ENCODE measurements around the gene TM4SF20. TPM values are rescaled to one million over a fixed set of nuclear protein-coding genes. Genes with fewer than 3 reads are reported as not detected.
A peak's percentile ranks its signal among the peaks of the same experiment; 100 is the strongest.

TM4SF20 gene
- total RNA-seq, 1 donor from 2014 or later: not detected

GRCh38 chr2:227324642-227324994 lies 54.5 kb downstream of the TM4SF20 start:
- DNase-seq: no peak
- intact Hi-C loops (cut with micrococcal nuclease): no loop called here

GRCh38 chr2:227323818-227324217 lies 55.3 kb downstream of the TM4SF20 start:
- H3K4me1 ChIP-seq: peaks cover 35% of the 10 kb centered on the region
- intact Hi-C loops (cut with micrococcal nuclease): no loop called here
- no peak overlapping the region for H3K27ac ChIP-seq (replicated peaks)
- H3K36me3 ChIP-seq: peaks cover 1% of the 10 kb centered on the region
- no peak for TF ChIP-seq CTCF (IDR thresholded peaks at IDR 0.05; ENCODE audit: borderline replicate concordance)
- DNase-seq: no peak
- no peak overlapping the region for H3K4me3 ChIP-seq
- no peaks in the 10 kb centered on the region for H3K27me3 ChIP-seq (ENCODE audit: low read depth)
- H3K9me3 ChIP-seq (replicated peaks): peaks cover 5% of the 10 kb centered on the region

More at GRCh38 chr2:227324642-227324994, 54.5 kb downstream of the TM4SF20 start:
- no peaks in the 10 kb centered on the region for H3K27me3 ChIP-seq (ENCODE audit: low read depth)
- H3K9me3 ChIP-seq (replicated peaks): peaks cover 5% of the 10 kb centered on the region
- peaks cover 35% of the 10 kb centered on the region for H3K4me1 ChIP-seq
- H3K36me3 ChIP-seq: peaks cover 9% of the 10 kb centered on the region
- H3K4me3 ChIP-seq: peak overlapping the region; percentile 89
- H3K27ac ChIP-seq (replicated peaks): peak overlapping the region; percentile 93
- no peak for TF ChIP-seq CTCF (IDR thresholded peaks at IDR 0.05; ENCODE audit: borderline replicate concordance)

- H3K9me3 ChIP-seq (replicated peaks): peaks cover 5% of the 10 kb centered on the region
Measured at GRCh38 chr2:227322530-227323205, 56.4 kb downstream of the TM4SF20 start.

GRCh38 chr2:227320305-227321094 lies 58.6 kb downstream of the TM4SF20 start:
- Histone ChIP-seq H3K36me3 (no peaks in the 10 kb centered on the region), H3K9me3 (replicated peaks) (peaks cover 5% of the 10 kb centered on the region), H3K4me1 (peaks cover 13% of the 10 kb centered on the region), H3K27ac (replicated peaks) (no peak overlapping the region), H3K4me3 (no peak overlapping the region), H3K27me3 (ENCODE audit: low read depth) (no peaks in the 10 kb centered on the region)
- intact Hi-C loops (cut with micrococcal nuclease): no loop called here
- no peak for TF ChIP-seq CTCF (IDR thresholded peaks at IDR 0.05; ENCODE audit: borderline replicate concordance)
- no peak for DNase-seq

More at GRCh38 chr2:227322530-227323205, 56.4 kb downstream of the TM4SF20 start:
- Histone ChIP-seq H3K4me3 (no peak overlapping the region), H3K27ac (replicated peaks) (no peak overlapping the region), H3K36me3 (no peaks in the 10 kb centered on the region), H3K4me1 (peaks cover 33% of the 10 kb centered on the region), H3K27me3 (ENCODE audit: low read depth) (no peaks in the 10 kb centered on the region)
- DNase-seq: no peak
- intact Hi-C loops (cut with micrococcal nuclease): no loop called here
- TF ChIP-seq CTCF (IDR thresholded peaks at IDR 0.05; ENCODE audit: borderline replicate concordance): no peak

- Histone ChIP-seq H3K36me3 (no peaks in the 10 kb centered on the region), H3K4me1 (no peaks in the 10 kb centered on the region), H3K27ac (replicated peaks) (no peak overlapping the region), H3K27me3 (ENCODE audit: low read depth) (no peaks in the 10 kb centered on the region), H3K9me3 (replicated peaks) (peaks cover 5% of the 10 kb centered on the region), H3K4me3 (no peak overlapping the region)
- no peak for DNase-seq
- intact Hi-C loops (cut with micrococcal nuclease): no loop called here
- no peak for TF ChIP-seq CTCF (IDR thresholded peaks at IDR 0.05; ENCODE audit: borderline replicate concordance)
Measured at GRCh38 chr2:227317834-227318233, 61.3 kb downstream of the TM4SF20 start.

Measured in left ventricle myocardium inferior (tissue), 1 donor.